HG03442 (cell line): ENCODE results near the gene RPS6KA2.
"Not testable (repeated sequence)": the region's sequence is repeated elsewhere in the genome, so short reads cannot be mapped to it uniquely, and the experiment has no call there.

Experiments
- ATAC-seq: cut with Tn5 transposase; IDR thresholded peaks from one replicate; pipeline ENCODE4 v1.9.1; 2021; ENCODE audit warnings: mild to moderate bottlenecking, moderate library complexity; ENCODE audit not compliant: unreplicated experiment

Gene RPS6KA2

GRCh38 chr6:166538297-166539010 lies 88.6 kb downstream of the RPS6KA2 start:
- no peak for ATAC-seq

GRCh38 chr6:166534658-166535406 lies 92.2 kb downstream of the RPS6KA2 start:
- ATAC-seq = no peak

- ATAC-seq = no peak
Measured at GRCh38 chr6:166533205-166533824, 93.7 kb downstream of the RPS6KA2 start.

GRCh38 chr6:166532302-166532701 lies 94.7 kb downstream of the RPS6KA2 start:
- ATAC-seq = no peak

GRCh38 chr6:166530211-166531095 lies 96.6 kb downstream of the RPS6KA2 start:
- no peak for ATAC-seq

- ATAC-seq = no peak
Measured at GRCh38 chr6:166529586-166529985, 97.5 kb downstream of the RPS6KA2 start.

GRCh38 chr6:166529058-166529457 lies 98.0 kb downstream of the RPS6KA2 start:
- not testable (repeated sequence) for ATAC-seq

- no peak for ATAC-seq
Measured at GRCh38 chr6:166527849-166528248, 99.2 kb downstream of the RPS6KA2 start.

- no peak for ATAC-seq
Measured at GRCh38 chr6:166526937-166527336, 100.1 kb downstream of the RPS6KA2 start.

- ATAC-seq = no peak
Measured at GRCh38 chr6:166525567-166525966, 101.5 kb downstream of the RPS6KA2 start.

- no peak for ATAC-seq
Measured at GRCh38 chr6:166523782-166524559, 103.1 kb downstream of the RPS6KA2 start.

GRCh38 chr6:166520905-166521834 lies 105.9 kb downstream of the RPS6KA2 start:
- ATAC-seq = no peak

GRCh38 chr6:166516251-166516884 lies 110.7 kb downstream of the RPS6KA2 start:
- ATAC-seq = no peak

- peak; percentile 32 for ATAC-seq
Measured at GRCh38 chr6:166515072-166515810, 111.8 kb downstream of the RPS6KA2 start.

- no peak for ATAC-seq
Measured at GRCh38 chr6:166514196-166514595, 112.9 kb downstream of the RPS6KA2 start.

GRCh38 chr6:166512567-166512966 lies 114.5 kb downstream of the RPS6KA2 start:
- peak; percentile 97 for ATAC-seq

- ATAC-seq = no peak
Measured at GRCh38 chr6:166511316-166511715, 115.7 kb downstream of the RPS6KA2 start.

- no peak for ATAC-seq
Measured at GRCh38 chr6:166509193-166509592, 117.9 kb downstream of the RPS6KA2 start.
